CD14-positive monocyte (primary cell): ENCODE results near the gene NFIC. TPM values are rescaled to one million over a fixed set of nuclear protein-coding genes. Genes with fewer than 3 reads are reported as not detected.

ENCODE experiments used
- DNase-seq, 3 donors: peaks; one replicate each; pipeline ENCODE4 v3.0.0-alpha.2; 2011 to 2022
- H2AFZ ChIP-seq: 2 replicates; pipeline ENCODE4 v1.6.0; 2012; ENCODE audit warnings: mild to moderate bottlenecking, low read depth, low read length, inconsistent platforms; ENCODE audit not compliant: insufficient read depth, poor library complexity, severe bottlenecking
- H3K27ac ChIP-seq, 2 donors: 1 replicate in 1 of 2; 2 replicates in 1 of 2; pipeline ENCODE4 v1.5.1; 2012 to 2013; ENCODE audit warnings: low read length in 2 of 2, control low read depth in 1 of 2, inconsistent platforms in 1 of 2, low read depth in 1 of 2, mild to moderate bottlenecking in 1 of 2
- H3K27me3 ChIP-seq, 2 donors: one replicate each; pipeline versions ENCODE4 v1.6.0 to v1.6.1; 2011 to 2013; ENCODE audit warnings: low read length in 2 of 2; ENCODE audit not compliant: control insufficient read depth in 2 of 2, insufficient read depth in 2 of 2
- H3K36me3 ChIP-seq, 2 donors: replicated peaks in 1 of 2; 1 replicate in 1 of 2; 2 replicates in 1 of 2; pipeline versions ENCODE4 v1.5.1 to v1.6.1; 2012 to 2013; ENCODE audit warnings: low read length in 2 of 2, control low read depth in 1 of 2, inconsistent platforms in 1 of 2, mild to moderate bottlenecking in 1 of 2; ENCODE audit not compliant: insufficient read depth in 2 of 2, control insufficient read depth in 1 of 2
- H3K4me1 ChIP-seq, 2 donors: 1 replicate in 1 of 2; 2 replicates in 1 of 2; pipeline versions ENCODE4 v1.5.1 to v1.6.1; 2012 to 2013; ENCODE audit warnings: low read length in 2 of 2, control low read depth in 1 of 2, inconsistent platforms in 1 of 2, mild to moderate bottlenecking in 1 of 2, moderate library complexity in 1 of 2; ENCODE audit not compliant: insufficient read depth in 2 of 2, control insufficient read depth in 1 of 2
- H3K4me2 ChIP-seq: replicated peaks from 2 replicates; pipeline ENCODE3; 2012; ENCODE audit warnings: low read length, moderate library complexity, mild to moderate bottlenecking; ENCODE audit not compliant: poor library complexity, severe bottlenecking; ENCODE audit errors: extremely low read depth
- H3K4me3 ChIP-seq, 3 experiments: fragments of 200-600 bp in 1 of 3; sonication (generic) in 1 of 3; replicated peaks in 1 of 3; 1 replicate in 2 of 3; 2 replicates in 1 of 3; pipeline ENCODE4 v1.5.1; 2011 to 2013; ENCODE audit warnings: low read length in 3 of 3, mild to moderate bottlenecking in 3 of 3, control low read depth in 2 of 3, low read depth in 2 of 3, inconsistent platforms in 1 of 3, moderate library complexity in 1 of 3
- H3K79me2 ChIP-seq: 2 replicates; pipeline ENCODE4 v1.6.0; 2012; ENCODE audit warnings: mild to moderate bottlenecking, control low read depth, inconsistent platforms, low read length, moderate library complexity; ENCODE audit not compliant: insufficient read depth
- H3K9ac ChIP-seq: 2 replicates; pipeline ENCODE4 v1.6.0; 2017; ENCODE audit warnings: low read length, mild to moderate bottlenecking; ENCODE audit not compliant: insufficient read depth, poor library complexity, severe bottlenecking
- H3K9me3 ChIP-seq, 2 donors: replicated peaks in 1 of 2; 1 replicate in 1 of 2; 2 replicates in 1 of 2; pipeline versions ENCODE4 v1.5.1 to v1.6.1; 2012 to 2013; ENCODE audit warnings: low read length in 2 of 2, control low read depth in 1 of 2; ENCODE audit not compliant: control insufficient read depth in 1 of 2, insufficient read depth in 1 of 2
- H4K20me1 ChIP-seq: 2 replicates; pipeline ENCODE4 v1.6.0; 2012; ENCODE audit warnings: mild to moderate bottlenecking, low read length, control low read depth, moderate library complexity; ENCODE audit not compliant: insufficient read depth
- H3K27ac Mint-ChIP-seq, 7 donors: one replicate each; pipeline ENCODE4 v1.8.0; 2020; ENCODE audit warnings: mild to moderate bottlenecking in 7 of 7, mixed read lengths in 7 of 7, moderate library complexity in 6 of 7, inconsistent platforms in 2 of 7
- H3K27me3 Mint-ChIP-seq, 3 donors: one replicate each; pipeline ENCODE4 v1.8.0; 2021 to 2022; ENCODE audit warnings: low read depth in 3 of 3, mild to moderate bottlenecking in 3 of 3, mixed read lengths in 3 of 3, moderate library complexity in 3 of 3, inconsistent platforms in 1 of 3
- H3K36me3 Mint-ChIP-seq, 2 donors: one replicate each; pipeline ENCODE4 v1.8.0; 2020; ENCODE audit warnings: mixed read lengths in 2 of 2, inconsistent platforms in 1 of 2, mild to moderate bottlenecking in 1 of 2
- H3K4me1 Mint-ChIP-seq: one replicate; pipeline ENCODE4 v1.8.0; 2020; ENCODE audit warnings: mild to moderate bottlenecking, mixed read lengths
- H3K4me3 Mint-ChIP-seq, 2 donors: one replicate each; pipeline ENCODE4 v1.8.0; 2020; ENCODE audit warnings: mild to moderate bottlenecking in 2 of 2, mixed read lengths in 2 of 2, moderate library complexity in 1 of 2
- H3K9me3 Mint-ChIP-seq, 7 donors: one replicate each; pipeline ENCODE4 v1.8.0; 2020 to 2022; ENCODE audit warnings: mixed read lengths in 7 of 7, mild to moderate bottlenecking in 6 of 7, moderate library complexity in 6 of 7, inconsistent platforms in 2 of 7
- CTCF ChIP-seq: fragments of 200-600 bp; IDR thresholded peaks from one replicate; pipeline ENCODE4 v1.8.0; 2022; ENCODE audit warnings: antibody characterized with exemption, mild to moderate bottlenecking
- WGBS: methylation state at CpG from one replicate; pipeline ENCODE4 v1.1.5; 2013; ENCODE audit warnings: missing lambda C conversion rate; ENCODE audit not compliant: insufficient coverage; 5-methylcytosine and 5-hydroxymethylcytosine counted together
- intact Hi-C, 2 donors: fragments of 100-400 bp; cut with micrococcal nuclease; formaldehyde crosslinking; loops; one replicate each; pipeline versions ENCODE4 v1.15.0 to v1.15.1; 2023
- polyA plus RNA-seq, 3 donors: library from polyadenylated mRNA; depleted of rRNA in 1 of 3; unstranded in 2 of 3; stranded (reverse) in 1 of 3; fragments of 300-500 nt in 2 of 3; fragments of >200 nt in 1 of 3; fragmentation: Illumina TruSeq in 2 of 3; gene quantifications; 1 replicate in 2 of 3; 2 replicates in 1 of 3; pipeline ENCODE4 v1.2.3, GENCODE V29; 2012 to 2021

Gene NFIC
- polyA plus RNA-seq, 3 donors: 7.0 to 13.8 (median 11.5) TPM

GRCh38 chr19:3492131-3492839, 125.9 kb downstream of the NFIC start:
- peaks cover 1 to 5% (median 2%) of the 10 kb centered on the region in 3 donors for H3K27me3 Mint-ChIP-seq
- Histone ChIP-seq H4K20me1 (no peaks in the 10 kb centered on the region), H3K4me2 (no peak overlapping the region), H3K79me2 (no peaks in the 10 kb centered on the region), H3K9ac (no peak overlapping the region), H3K4me1 (no peaks in the 10 kb centered on the region), H3K27ac (no peak overlapping the region), H2AFZ (no peak overlapping the region), H3K9me3 (no peaks in the 10 kb centered on the region), H3K27me3 (no peaks in the 10 kb centered on the region), H3K4me3 (no peak overlapping the region), H3K36me3 (peaks cover 36 to 63% of the 10 kb centered on the region in 2 donors)
- WGBS: 97% methylated on average over 32 of the region's 45 CpGs
- DNase-seq: no peak
- H3K36me3 Mint-ChIP-seq: peaks cover 38 to 52% of the 10 kb centered on the region in 2 donors
- H3K27ac Mint-ChIP-seq: no peak overlapping the region
- no peaks in the 10 kb centered on the region for H3K4me1 Mint-ChIP-seq
- H3K9me3 Mint-ChIP-seq: no peaks in the 10 kb centered on the region
- no peak overlapping the region for H3K4me3 Mint-ChIP-seq
- no peak for TF ChIP-seq CTCF
- intact Hi-C loops: no loop called here

GRCh38 chr19:3492919-3493318, 126.5 kb downstream of the NFIC start:
- WGBS: 98% methylated on average over 13 of the region's 16 CpGs
- no peak overlapping the region for H3K4me2 ChIP-seq
- no peak overlapping the region for H3K4me3 Mint-ChIP-seq
- no peak overlapping the region for H3K27ac ChIP-seq
- peaks cover 2% of the 10 kb centered on the region for H3K79me2 ChIP-seq
- H3K27me3 ChIP-seq: no peaks in the 10 kb centered on the region
- H3K4me3 ChIP-seq: no peak overlapping the region
- H3K4me1 ChIP-seq: no peaks in the 10 kb centered on the region
- H3K4me1 Mint-ChIP-seq: no peaks in the 10 kb centered on the region
- no peak overlapping the region for H3K9ac ChIP-seq
- H2AFZ ChIP-seq: no peak overlapping the region
- peaks cover 0 to 1% (median 0%) of the 10 kb centered on the region in 7 donors for H3K9me3 Mint-ChIP-seq
- H4K20me1 ChIP-seq: no peaks in the 10 kb centered on the region
- peaks cover 36 to 65% of the 10 kb centered on the region in 2 donors for H3K36me3 ChIP-seq
- DNase-seq: no peak
- peaks cover 1 to 5% (median 2%) of the 10 kb centered on the region in 3 donors for H3K27me3 Mint-ChIP-seq
- intact Hi-C loops: no loop called here
- no peak for TF ChIP-seq CTCF
- H3K27ac Mint-ChIP-seq: no peak overlapping the region
- no peaks in the 10 kb centered on the region for H3K9me3 ChIP-seq
- H3K36me3 Mint-ChIP-seq: peaks cover 39 to 58% of the 10 kb centered on the region in 2 donors
